Lower leg skin (tissue), 3 donors: ENCODE data around the gene MTMR10.

Experiments used
- CTCF ChIP-seq, 3 donors: fragments of 450-650 bp; IDR thresholded peaks; one replicate each; pipeline ENCODE4 v1.5.1; 2016; ENCODE audit warnings: antibody characterized with exemption in 3 of 3, mild to moderate bottlenecking in 3 of 3, moderate library complexity in 2 of 3
- POLR2A ChIP-seq, 2 donors: fragments of 450-650 bp; IDR thresholded peaks; one replicate each; pipeline ENCODE4 v1.6.1; 2016 to 2017; ENCODE audit warnings: antibody characterized with exemption in 2 of 2, mild to moderate bottlenecking in 1 of 2, moderate library complexity in 1 of 2

GRCh38 chr15:30906366-30906765 is 85.1 kb downstream of the MTMR10 start:
- TF ChIP-seq POLR2A (IDR thresholded peaks at IDR 0.05) (no peak), CTCF (IDR thresholded peaks at IDR 0.05) (no peak)
